OCI-LY3 (cell line): Measurements from ENCODE around the gene TSPAN16.

Source experiments
- H2AFZ ChIP-seq: fragments of 200-600, 300-600 bp; shearing (Covaris generic); 2 replicates; pipeline ENCODE4 v1.6.0; 2014; ENCODE audit warnings: antibody characterized with exemption, low read depth, low read length
- H3K27ac ChIP-seq: fragments of 200-600, 300-600 bp; sonication (generic); 2 replicates; pipeline ENCODE4 v1.5.1; 2014; ENCODE audit warnings: mild to moderate bottlenecking, low read length, moderate library complexity, mixed read lengths
- H3K27me3 ChIP-seq: fragments of 200-600, 300-600 bp; sonication (generic); 2 replicates; pipeline ENCODE4 v1.6.1; 2014; ENCODE audit warnings: low read depth, low read length, mixed read lengths
- H3K36me3 ChIP-seq: fragments of 200-600, 300-600 bp; sonication (generic); replicated peaks from 2 replicates; pipeline ENCODE3; 2014; ENCODE audit warnings: low read depth, low read length, mixed read lengths
- H3K4me1 ChIP-seq: fragments of 300-600, 200-600 bp; sonication (generic); 2 replicates; pipeline ENCODE4 v1.6.1; 2014; ENCODE audit warnings: low read length, mixed read lengths
- H3K4me2 ChIP-seq: fragments of 200-600, 300-600 bp; sonication (generic); 2 replicates; pipeline ENCODE4 v1.6.1; 2014; ENCODE audit warnings: low read length, mixed read lengths
- H3K4me3 ChIP-seq: fragments of 300-600, 200-600 bp; sonication (generic); 2 replicates; pipeline ENCODE4 v1.5.1; 2014; ENCODE audit warnings: antibody characterized with exemption, mild to moderate bottlenecking, low read length, moderate library complexity
- H3K79me2 ChIP-seq: fragments of 300-600, 200-600 bp; shearing (Covaris generic); 2 replicates; pipeline ENCODE4 v1.6.1; 2014; ENCODE audit warnings: mild to moderate bottlenecking, low read length, mixed read lengths
- H3K9ac ChIP-seq: fragments of 300-600, 200-600 bp; shearing (Covaris generic); 2 replicates; pipeline ENCODE4 v1.6.0; 2014; ENCODE audit warnings: mild to moderate bottlenecking, low read length, moderate library complexity
- H3K9me3 ChIP-seq: fragments of 200-600, 300-600 bp; shearing (Covaris generic); 2 replicates; pipeline ENCODE4 v1.6.1; 2014; ENCODE audit warnings: low read length, mixed read lengths; ENCODE audit not compliant: insufficient read depth
- H4K20me1 ChIP-seq: fragments of 200-600, 300-600 bp; sonication (generic); 2 replicates; pipeline ENCODE4 v1.6.1; 2016; ENCODE audit warnings: low read length, mixed read lengths; ENCODE audit not compliant: insufficient read depth
- CTCF ChIP-seq: fragments of 200-600, 300-600 bp; sonication (generic); IDR thresholded peaks from 2 replicates; pipeline ENCODE4 v1.5.1; 2014; ENCODE audit warnings: antibody characterized with exemption, low read length, low read depth
- EZH2phosphoT487 ChIP-seq: fragments of 200-600 bp; shearing (Covaris generic); IDR thresholded peaks from 2 replicates; pipeline ENCODE4 v1.6.1; 2018; ENCODE audit warnings: antibody characterized with exemption, mixed run types, low read depth

Gene TSPAN16

GRCh38 chr19:11355160-11356073 is 59.5 kb downstream of the TSPAN16 start, which contains the start of gene PLPPR2:
PLPPR2 (plus strand) TSS chr19:11355432; CDS start chr19:11357674, 2,242 bp downstream.
- Histone ChIP-seq H2AFZ (no peak within 1 kb of the TSS), H3K9me3 (no peaks in the 10 kb centered on the region), H3K4me2 (no peak within 1 kb of the TSS), H3K4me1 (no peaks in the 10 kb centered on the region), H3K27me3 (no peaks in the 10 kb centered on the region), H3K4me3 (no peak within 1 kb of the TSS), H3K36me3 (no peaks in the 10 kb centered on the region), H3K27ac (no peak within 1 kb of the TSS), H4K20me1 (no peaks in the 10 kb centered on the region), H3K79me2 (no peaks in the 10 kb centered on the region), H3K9ac (no peak within 1 kb of the TSS)
- TF ChIP-seq EZH2phosphoT487 = no peak
- TF ChIP-seq CTCF = no peak

DNA sequence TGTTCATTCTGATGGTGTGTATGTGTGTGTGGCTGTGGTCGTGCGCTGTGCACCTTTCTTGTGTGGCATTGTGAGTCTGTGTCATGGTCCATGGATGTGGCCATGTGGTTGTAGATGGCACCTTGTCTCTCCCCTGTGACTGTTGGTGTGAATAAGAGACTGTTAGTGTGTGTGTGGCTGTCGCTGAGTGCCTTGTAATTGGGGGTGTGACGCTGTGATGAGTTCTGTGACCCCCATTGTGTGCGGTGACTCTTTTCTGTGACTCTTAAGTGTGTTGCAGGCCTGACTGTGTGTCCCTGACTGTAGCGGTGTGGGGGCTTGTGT is 60.1 kb downstream of the TSPAN16 start:
- H4K20me1 ChIP-seq = no peaks in the 10 kb centered on the region
- no peaks in the 10 kb centered on the region for H3K4me1 ChIP-seq
- no peak overlapping the region for H3K4me2 ChIP-seq
- no peak for TF ChIP-seq EZH2phosphoT487
- TF ChIP-seq CTCF = no peak
- no peak overlapping the region for H3K27ac ChIP-seq
- no peaks in the 10 kb centered on the region for H3K27me3 ChIP-seq
- H3K79me2 ChIP-seq = no peaks in the 10 kb centered on the region
- H2AFZ ChIP-seq = no peak overlapping the region
- no peak overlapping the region for H3K9ac ChIP-seq
- no peak overlapping the region for H3K4me3 ChIP-seq
- no peaks in the 10 kb centered on the region for H3K9me3 ChIP-seq
- no peaks in the 10 kb centered on the region for H3K36me3 ChIP-seq

- Histone ChIP-seq H3K9me3 (no peaks in the 10 kb centered on the region), H3K36me3 (no peaks in the 10 kb centered on the region), H3K79me2 (no peaks in the 10 kb centered on the region), H3K4me3 (no peak overlapping the region), H3K4me1 (no peaks in the 10 kb centered on the region), H3K27ac (no peak overlapping the region), H3K4me2 (no peak overlapping the region), H2AFZ (no peak overlapping the region), H4K20me1 (no peaks in the 10 kb centered on the region), H3K9ac (no peak overlapping the region), H3K27me3 (no peaks in the 10 kb centered on the region)
- TF ChIP-seq EZH2phosphoT487 (no peak), CTCF (no peak)
Observed at GRCh38 chr19:11356676-11357550, 61.0 kb downstream of the TSPAN16 start.

DNA sequence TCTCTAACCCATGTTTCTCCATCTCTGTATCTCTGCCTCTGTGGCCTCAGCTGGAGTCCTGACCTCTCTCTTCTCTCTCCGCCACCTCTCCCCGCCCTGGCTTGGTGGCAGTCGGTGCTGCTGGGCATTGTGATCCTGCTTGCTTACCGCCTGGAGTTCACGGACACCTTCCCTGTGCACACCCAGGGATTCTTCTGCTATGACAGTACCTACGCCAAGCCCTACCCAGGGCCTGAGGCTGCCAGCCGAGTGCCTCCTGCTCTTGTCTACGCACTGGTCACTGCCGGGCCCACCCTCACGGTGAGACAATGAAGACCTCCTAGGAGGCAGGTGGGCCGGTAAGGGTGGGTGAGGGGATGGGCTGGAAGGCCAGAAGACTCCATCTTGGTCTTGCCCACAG is 63.5 kb downstream of the TSPAN16 start:
- no peak for TF ChIP-seq CTCF
- no peak for TF ChIP-seq EZH2phosphoT487
- Histone ChIP-seq H4K20me1 (no peaks in the 10 kb centered on the region), H3K27ac (no peak overlapping the region), H2AFZ (no peak overlapping the region), H3K36me3 (no peaks in the 10 kb centered on the region), H3K4me3 (no peak overlapping the region), H3K4me1 (no peaks in the 10 kb centered on the region), H3K79me2 (no peaks in the 10 kb centered on the region), H3K27me3 (no peaks in the 10 kb centered on the region), H3K9me3 (no peaks in the 10 kb centered on the region), H3K4me2 (no peak overlapping the region), H3K9ac (no peak overlapping the region)
